SH-SY5Y (cell line): ENCODE measurements around the gene C5AR1.

Experiments
- GATA2 ChIP-seq: IDR thresholded peaks from 2 replicates; pipeline ENCODE4 v1.6.1; 2011; ENCODE audit warnings: mild to moderate bottlenecking, low read depth, low read length
- GATA3 ChIP-seq: IDR thresholded peaks from 2 replicates; pipeline ENCODE4 v1.6.1; 2011; ENCODE audit warnings: low read depth, mild to moderate bottlenecking, low read length, moderate library complexity

- no peak for TF ChIP-seq GATA2
- no peak for TF ChIP-seq GATA3
Observed at GRCh38 chr19:47323872-47324271, 14.2 kb downstream of the C5AR1 start.
